HepG2 (cell line): Measurements from ENCODE around the gene VARS1. TPM values are rescaled to one million over a fixed set of nuclear protein-coding genes. Genes with fewer than 3 reads are reported as not detected.

Experiments
- ARID5B ChIP-seq: IDR thresholded peaks from 2 replicates; pipeline ENCODE4 v1.4.0; 2020; ENCODE audit warnings: mild to moderate bottlenecking, missing genetic modification reagents
- ASH2L ChIP-seq: fragments of 300-600, 200-600 bp; sonication (generic); IDR thresholded peaks from 2 replicates; pipeline ENCODE4 v1.7.0; 2017; ENCODE audit warnings: low read depth, mild to moderate bottlenecking, moderate library complexity, mixed read lengths, low read length; ENCODE audit not compliant: insufficient read length
- KAT8 ChIP-seq: IDR thresholded peaks from 2 replicates; pipeline ENCODE4 v1.6.1; 2016; ENCODE audit warnings: missing genetic modification reagents, missing compliant biosample characterization
- RNF219 ChIP-seq: sonication (generic); formaldehyde crosslinking; IDR thresholded peaks from 2 replicates; pipeline ENCODE4 v1.5.0; 2020; ENCODE audit warnings: mild to moderate bottlenecking, missing genetic modification reagents
- TIGD3 ChIP-seq: sonication (generic); formaldehyde crosslinking; IDR thresholded peaks from 2 replicates; pipeline ENCODE4 v1.5.1; 2020; ENCODE audit warnings: mild to moderate bottlenecking, missing genetic modification reagents, borderline replicate concordance
- TRAFD1 ChIP-seq: sonication (generic); formaldehyde crosslinking; IDR thresholded peaks from 2 replicates; pipeline ENCODE4 v1.5.1; 2020; ENCODE audit warnings: missing genetic modification reagents, mild to moderate bottlenecking, borderline replicate concordance
- ZNF598 ChIP-seq: sonication (generic); formaldehyde crosslinking; IDR thresholded peaks from 2 replicates; pipeline ENCODE4 v1.5.1; 2020; ENCODE audit warnings: mild to moderate bottlenecking, missing genetic modification reagents, borderline replicate concordance
- ZNF605 ChIP-seq: sonication (generic); formaldehyde crosslinking; IDR thresholded peaks from 2 replicates; pipeline ENCODE4 v1.8.0; 2022; ENCODE audit warnings: mild to moderate bottlenecking, missing genetic modification reagents
- ZNF784 ChIP-seq: sonication (generic); formaldehyde crosslinking; IDR thresholded peaks from 2 replicates; pipeline ENCODE4 v1.5.1; 2020; ENCODE audit warnings: missing genetic modification reagents, mild to moderate bottlenecking, borderline replicate concordance
- polyA plus RNA-seq, 8 experiments: library from polyadenylated mRNA; depleted of rRNA in 3 of 8; stranded (reverse) in 7 of 8; unstranded in 1 of 8; fragments of >200 nt; fragmentation: Illumina TruSeq in 4 of 8; extraction: Trizol in 4 of 8; gene quantifications; 2 replicates each; pipeline versions ENCODE4 v1.2.1 to v1.2.3, GENCODE V29; 2011 to 2016; ENCODE audit warnings: low read depth in 4 of 8, missing spikeins in 1 of 8, mixed read lengths in 1 of 8; ENCODE audit not compliant: insufficient read depth in 1 of 8
- total RNA-seq, 5 experiments: library from RNA; depleted of rRNA; stranded (reverse); fragments of >200 nt; fragmentation: Illumina TruSeq; extraction: Trizol; gene quantifications; 2 replicates each; pipeline ENCODE4 v1.2.3, GENCODE V29; 2016; ENCODE audit warnings: low read depth in 1 of 5

Gene VARS1
- total and polyA plus RNA-seq, 2 of the 13 experiments (the other 11 are each of a cell fraction or from before 2014, with no cell fraction given) = 14.7 to 56.1 TPM

GRCh38 chr6:31795616-31796298 lies at the start of gene VARS1 (continued):
- TF ChIP-seq RNF219 (CRISPR knock-in tag) (no peak; the same call in 1 of the 2 replicates), TIGD3 (CRISPR knock-in tag) (no peak), ZNF605 (CRISPR knock-in tag) (no peak), KAT8 (CRISPR knock-in tag) (peak; percentile 81), ZNF598 (CRISPR knock-in tag) (peak; percentile 65; the same call in 1 of the 2 replicates), ZNF784 (CRISPR knock-in tag) (peak; percentile 95), ASH2L (peak; percentile 44), TRAFD1 (CRISPR knock-in tag) (no peak), ARID5B (CRISPR knock-in tag) (peak; percentile 60; the same call in 1 of the 2 replicates)
